Measurements from ENCODE around the gene BRSK1.

BRSK1 gene

GRCh38 chr19:55255618-55256423, 28.0 kb upstream of the BRSK1 start:
- H3K4me1 ChIP-seq (ENCODE audit: control insufficient read depth in 1 of 2, insufficient read depth in 1 of 2, low read depth in 1 of 2, low read length in 1 of 2), result peaks cover 78 to 82% of the 10 kb centered on the region in 2 experiments
- TF ChIP-seq CTCF (IDR thresholded peaks at IDR 0.05), result no peak
- no peaks in the 10 kb centered on the region for H3K36me3 ChIP-seq
- H3K27me3 ChIP-seq, result no peaks in the 10 kb centered on the region
- peak overlapping the region; percentile 86 to 88 for H3K4me3 ChIP-seq (ENCODE audit: low read depth in 1 of 2, low read length in 1 of 2)
- no peaks in the 10 kb centered on the region for H3K9me3 ChIP-seq
- H3K27ac ChIP-seq, result peak overlapping the region; percentile 93

GRCh38 chr19:55256562-55257460, 27.0 kb upstream of the BRSK1 start:
- Histone ChIP-seq H3K27ac (peak overlapping the region; percentile 93), H3K4me3 (ENCODE audit: low read depth in 1 of 2, low read length in 1 of 2) (peak overlapping the region; percentile 86 to 88), H3K4me1 (ENCODE audit: control insufficient read depth in 1 of 2, insufficient read depth in 1 of 2, low read depth in 1 of 2, low read length in 1 of 2) (peaks cover 69 to 72% of the 10 kb centered on the region in 2 experiments)

GRCh38 chr19:55257461-55258420, 26.1 kb upstream of the BRSK1 start:
- no peaks in the 10 kb centered on the region for H3K36me3 ChIP-seq
- no peaks in the 10 kb centered on the region for H3K9me3 ChIP-seq
- no peak for TF ChIP-seq CTCF (IDR thresholded peaks at IDR 0.05)
- H3K27me3 ChIP-seq, result no peaks in the 10 kb centered on the region
- peak overlapping the region; percentile 86 to 88 for H3K4me3 ChIP-seq (ENCODE audit: low read depth in 1 of 2, low read length in 1 of 2)
- peak overlapping the region; percentile 93 for H3K27ac ChIP-seq
- H3K4me1 ChIP-seq (ENCODE audit: control insufficient read depth in 1 of 2, insufficient read depth in 1 of 2, low read depth in 1 of 2, low read length in 1 of 2), result peaks cover 59 to 62% of the 10 kb centered on the region in 2 experiments

More at GRCh38 chr19:55256562-55257460, 27.0 kb upstream of the BRSK1 start:
- Histone ChIP-seq H3K36me3 (no peaks in the 10 kb centered on the region), H3K27me3 (no peaks in the 10 kb centered on the region), H3K9me3 (no peaks in the 10 kb centered on the region)
- TF ChIP-seq CTCF (IDR thresholded peaks at IDR 0.05), result no peak

GRCh38 chr19:55258476-55258827, 25.3 kb upstream of the BRSK1 start:
- Histone ChIP-seq H3K4me3 (ENCODE audit: low read depth in 1 of 2, low read length in 1 of 2) (peak overlapping the region; percentile 86 to 88), H3K27me3 (no peaks in the 10 kb centered on the region), H3K27ac (peak overlapping the region; percentile 93), H3K36me3 (no peaks in the 10 kb centered on the region), H3K9me3 (no peaks in the 10 kb centered on the region), H3K4me1 (ENCODE audit: control insufficient read depth in 1 of 2, insufficient read depth in 1 of 2, low read depth in 1 of 2, low read length in 1 of 2) (peaks cover 52 to 55% of the 10 kb centered on the region in 2 experiments)
- TF ChIP-seq CTCF (IDR thresholded peaks at IDR 0.05), result no peak
